Measurements from ENCODE around the gene CSNK1D. TPM values are rescaled to one million over a fixed set of nuclear protein-coding genes. Genes with fewer than 3 reads are reported as not detected.
"Not testable (repeated sequence)": the region's sequence is repeated elsewhere in the genome, so short reads cannot be mapped to it uniquely, and the experiment has no call there.

Gene CSNK1D
- polyA plus RNA-seq, 3 donors from 2014 or later: 48.9 to 130 (median 55.9) TPM

DNA sequence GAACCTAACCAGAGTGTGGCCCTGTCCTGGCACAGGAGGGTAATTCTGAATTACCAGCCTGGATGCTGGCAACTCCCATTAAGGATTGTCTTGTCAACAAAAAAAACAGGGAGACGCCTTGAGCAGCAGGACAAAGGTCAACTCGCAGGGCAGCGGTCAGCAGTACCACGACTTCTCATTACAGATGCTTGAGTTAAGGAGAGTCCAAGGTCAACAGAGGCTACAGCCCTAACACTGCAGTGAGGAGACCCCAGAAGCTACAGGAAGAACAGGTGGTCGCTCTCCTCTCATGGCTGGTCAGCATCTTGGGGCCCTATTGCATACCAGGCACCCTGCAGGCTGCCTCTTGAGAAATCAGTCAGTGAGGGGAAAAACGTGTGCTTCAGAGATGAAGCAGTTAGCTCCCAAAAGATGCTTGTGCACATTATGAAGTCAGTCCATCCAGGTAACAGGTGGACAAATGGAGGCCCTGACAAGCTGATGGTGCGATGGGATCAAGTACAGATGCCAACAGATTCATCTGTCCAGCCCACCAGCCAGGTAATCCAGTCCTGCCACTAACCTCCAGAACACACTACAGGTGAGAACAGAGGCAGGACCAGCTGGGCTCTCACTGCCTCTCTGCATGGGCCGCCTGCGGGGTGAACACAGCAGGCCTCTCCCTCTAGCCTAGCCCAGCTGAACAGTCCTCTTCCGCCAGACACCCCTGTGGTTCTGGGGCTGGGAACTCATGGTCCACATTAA, 4.2 kb downstream of the CSNK1D start:
- H3K27me3 Mint-ChIP-seq (ENCODE audit: low read depth in 3 of 3): peaks cover 22 to 39% (median 23%) of the 10 kb centered on the region in 3 donors
- peaks cover 76 to 79% of the 10 kb centered on the region in 2 donors for H3K4me1 Mint-ChIP-seq
- no peak for DNase-seq
- no peaks in the 10 kb centered on the region for H3K9me3 Mint-ChIP-seq
- H3K4me3 Mint-ChIP-seq: peak overlapping the region; percentile 51 to 95 (median 93)
- peaks cover 5 to 32% (median 16%) of the 10 kb centered on the region in 3 donors for H3K36me3 Mint-ChIP-seq
- peak overlapping the region; percentile 91 to 100 (median 96) for H3K27ac Mint-ChIP-seq

DNA sequence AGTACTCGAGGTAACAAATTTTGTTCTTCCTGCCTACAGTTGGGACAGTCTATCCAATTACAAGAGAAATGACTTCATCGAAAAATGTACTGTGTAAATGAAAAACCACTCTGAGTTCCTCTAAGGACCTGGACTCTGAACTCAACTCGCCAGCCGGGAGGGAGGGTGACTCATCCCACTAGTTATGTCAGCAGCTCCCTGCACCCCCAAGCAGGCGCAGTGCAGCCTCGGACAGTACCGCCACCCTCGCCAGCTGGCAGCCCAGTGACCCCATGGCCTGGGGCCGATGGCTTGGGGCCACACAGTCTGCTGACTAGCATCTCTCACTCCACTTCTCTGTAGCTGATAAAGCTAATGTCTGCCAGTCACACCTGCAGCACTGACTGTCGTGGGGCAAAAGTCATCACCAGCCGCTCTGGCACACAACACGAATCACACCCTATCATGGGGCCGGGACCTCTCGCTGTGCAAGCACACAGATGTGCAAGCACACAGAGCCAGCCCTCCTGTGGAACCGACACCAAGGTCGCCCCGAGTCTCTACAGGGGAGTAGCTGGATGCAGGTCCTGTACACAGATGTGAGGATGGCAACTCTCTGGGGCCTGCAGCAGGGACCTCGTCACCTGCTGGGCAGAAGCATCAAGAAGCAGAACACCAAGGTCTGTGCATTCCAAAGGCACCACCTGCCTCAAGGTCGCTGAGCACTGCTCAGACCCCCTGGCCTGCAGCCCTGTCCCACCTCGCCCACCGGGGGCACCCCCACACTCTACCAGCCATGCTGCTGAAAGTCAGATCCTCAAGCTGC, 5.7 kb downstream of the CSNK1D start:
- H3K4me1 Mint-ChIP-seq: peaks cover 78 to 84% of the 10 kb centered on the region in 2 donors
- DNase-seq: peak; percentile 41 to 45 (median 44)
- peak overlapping the region; percentile 88 to 100 (median 93) for H3K27ac Mint-ChIP-seq
- H3K36me3 Mint-ChIP-seq: peaks cover 5 to 36% (median 18%) of the 10 kb centered on the region in 3 donors
- H3K4me3 Mint-ChIP-seq: peak overlapping the region; percentile 53 to 93 (median 63)
- no peaks in the 10 kb centered on the region for H3K9me3 Mint-ChIP-seq
- H3K27me3 Mint-ChIP-seq (ENCODE audit: low read depth in 3 of 3): peaks cover 23 to 40% (median 24%) of the 10 kb centered on the region in 3 donors

GRCh38 chr17:82266142-82266541, 7.4 kb downstream of the CSNK1D start:
- H3K9me3 Mint-ChIP-seq: no peaks in the 10 kb centered on the region
- H3K36me3 Mint-ChIP-seq: peaks cover 1 to 38% (median 25%) of the 10 kb centered on the region in 3 donors
- DNase-seq: no peak
- H3K27me3 Mint-ChIP-seq (ENCODE audit: low read depth in 3 of 3): peaks cover 16 to 32% (median 26%) of the 10 kb centered on the region in 3 donors
- peaks cover 72 to 84% of the 10 kb centered on the region in 2 donors for H3K4me1 Mint-ChIP-seq
- H3K4me3 Mint-ChIP-seq: peak overlapping the region in 3 of 5 donors; percentile 4 to 49 (median 44)
- H3K27ac Mint-ChIP-seq: peak overlapping the region; percentile 64 to 96 (median 84)

DNA sequence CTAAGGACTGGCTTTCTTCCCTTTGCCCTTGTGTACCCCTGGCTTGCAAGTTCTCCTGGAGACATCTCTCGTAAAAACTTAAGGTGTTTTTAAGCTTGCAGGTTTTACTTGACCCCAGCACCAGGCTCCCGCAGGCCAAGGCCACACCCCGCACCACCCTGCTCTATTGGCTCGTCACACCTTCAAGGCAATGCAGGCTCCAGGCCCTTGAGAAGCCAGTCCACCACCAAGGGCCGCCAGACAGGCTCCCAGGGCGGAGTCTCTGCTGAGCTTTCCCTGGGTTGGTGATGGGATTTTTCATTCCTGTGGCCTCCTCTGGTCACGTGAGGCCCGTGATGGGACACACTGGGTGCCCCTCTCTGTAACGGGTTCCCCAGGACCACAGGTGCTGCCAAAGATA, 9.9 kb downstream of the CSNK1D start:
- no peak for DNase-seq
- peaks cover 0 to 1% (median 0%) of the 10 kb centered on the region in 6 donors for H3K9me3 Mint-ChIP-seq
- H3K27me3 Mint-ChIP-seq (ENCODE audit: low read depth in 3 of 3): peaks cover 9 to 37% (median 20%) of the 10 kb centered on the region in 3 donors
- no peak overlapping the region for H3K4me3 Mint-ChIP-seq
- H3K36me3 Mint-ChIP-seq: peaks cover 10 to 44% (median 41%) of the 10 kb centered on the region in 3 donors
- peak overlapping the region in 2 of 6 donors; percentile 62 to 99 for H3K27ac Mint-ChIP-seq
- peaks cover 62 to 77% of the 10 kb centered on the region in 2 donors for H3K4me1 Mint-ChIP-seq

DNA sequence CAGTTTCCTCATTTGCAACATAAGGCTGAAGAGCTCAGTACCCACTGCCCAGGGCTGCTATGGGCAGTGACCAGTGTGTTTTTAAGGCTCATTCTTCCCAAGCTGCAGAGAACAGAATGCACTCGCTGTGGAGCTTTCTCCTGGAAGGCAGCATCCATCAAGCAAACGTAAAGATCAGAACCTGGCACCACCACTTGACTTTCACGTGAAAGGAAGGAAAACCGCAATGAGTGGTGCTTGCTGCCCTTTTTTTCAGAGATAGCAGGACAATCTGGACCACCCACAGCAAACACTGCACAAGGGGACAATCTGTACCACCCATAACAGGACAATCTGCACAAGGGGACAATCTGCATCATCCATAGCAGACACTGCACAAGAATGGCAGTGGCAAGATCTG, 11.2 kb downstream of the CSNK1D start:
- Mint-ChIP-seq H3K36me3 (peaks cover 17 to 52% (median 44%) of the 10 kb centered on the region in 3 donors), H3K9me3 (peaks cover 0 to 1% (median 0%) of the 10 kb centered on the region in 6 donors), H3K4me1 (peaks cover 59 to 75% of the 10 kb centered on the region in 2 donors), H3K4me3 (peak overlapping the region in 1 of 5 donors; percentile 10), H3K27me3 (ENCODE audit: low read depth in 3 of 3) (peaks cover 7 to 35% (median 22%) of the 10 kb centered on the region in 3 donors), H3K27ac (peak overlapping the region; percentile 60 to 99 (median 76))
- DNase-seq: no peak

DNA sequence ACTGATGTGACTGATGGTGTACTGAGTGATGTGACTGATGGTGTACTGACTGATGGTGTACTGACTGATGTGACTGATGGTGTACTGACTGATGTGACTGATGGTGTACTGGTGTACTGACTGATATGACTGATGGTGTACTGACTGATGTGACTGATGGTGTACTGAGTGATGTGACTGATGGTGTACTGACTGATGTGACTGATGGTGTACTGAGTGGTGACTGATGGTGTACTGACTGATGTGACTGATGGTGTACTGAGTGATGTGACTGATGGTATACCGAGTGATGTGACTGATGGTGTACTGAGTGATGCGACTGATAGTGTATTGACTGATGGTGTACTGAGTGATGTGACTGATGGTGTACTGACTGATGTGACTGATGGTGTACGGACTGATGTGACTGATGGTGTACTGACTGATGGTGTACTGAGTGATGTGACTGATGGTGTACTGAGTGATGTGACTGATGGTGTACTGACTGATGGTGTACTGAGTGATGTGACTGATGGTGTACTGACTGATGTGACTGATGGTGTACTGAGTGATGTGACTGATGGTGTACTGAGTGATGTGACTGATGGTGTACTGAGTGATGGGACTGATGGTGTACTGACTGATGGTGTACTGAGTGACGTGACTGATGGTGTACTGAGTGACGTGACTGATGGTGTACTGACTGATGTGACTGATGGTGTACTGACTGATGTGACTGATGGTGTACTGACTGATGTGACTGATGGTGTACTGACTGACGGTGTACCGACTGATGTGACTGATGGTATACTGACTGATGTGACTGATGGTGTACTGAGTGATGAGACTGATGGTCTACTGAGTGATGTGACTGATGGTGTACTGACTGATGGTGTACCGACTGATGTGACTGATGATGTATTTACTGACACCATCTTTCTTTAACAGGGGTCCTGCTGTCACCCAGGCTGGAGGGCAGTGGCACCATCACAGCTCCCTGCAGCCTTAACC, 13.2 kb downstream of the CSNK1D start:
- H3K36me3 Mint-ChIP-seq: peaks cover 21 to 60% (median 48%) of the 10 kb centered on the region in 3 donors
- not testable (repeated sequence) for H3K4me3 Mint-ChIP-seq, H3K9me3 Mint-ChIP-seq, DNase-seq
- H3K27me3 Mint-ChIP-seq (ENCODE audit: low read depth in 3 of 3): peaks cover 9 to 33% (median 30%) of the 10 kb centered on the region in 3 donors
- peak overlapping the region; percentile 50 to 99 (median 90) for H3K27ac Mint-ChIP-seq
- peaks cover 60 to 75% of the 10 kb centered on the region in 2 donors for H3K4me1 Mint-ChIP-seq

GRCh38 chr17:82258555-82258954, 14.9 kb downstream of the CSNK1D start:
- peaks cover 21 to 54% (median 43%) of the 10 kb centered on the region in 3 donors for H3K36me3 Mint-ChIP-seq
- peak overlapping the region; percentile 50 to 99 (median 90) for H3K27ac Mint-ChIP-seq
- peaks cover 54 to 67% of the 10 kb centered on the region in 2 donors for H3K4me1 Mint-ChIP-seq
- peaks cover 0 to 1% (median 0%) of the 10 kb centered on the region in 6 donors for H3K9me3 Mint-ChIP-seq
- H3K27me3 Mint-ChIP-seq (ENCODE audit: low read depth in 3 of 3): peaks cover 9 to 33% (median 29%) of the 10 kb centered on the region in 3 donors
- DNase-seq: no peak
- no peak overlapping the region for H3K4me3 Mint-ChIP-seq

GRCh38 chr17:82257473-82257872, 16.0 kb downstream of the CSNK1D start:
- peaks cover 51 to 65% of the 10 kb centered on the region in 2 donors for H3K4me1 Mint-ChIP-seq
- peaks cover 11 to 38% (median 31%) of the 10 kb centered on the region in 3 donors for H3K27me3 Mint-ChIP-seq (ENCODE audit: low read depth in 3 of 3)
- H3K9me3 Mint-ChIP-seq: peaks cover 0 to 1% (median 0%) of the 10 kb centered on the region in 6 donors
- H3K4me3 Mint-ChIP-seq: peak overlapping the region; percentile 65 to 77 (median 68)
- H3K27ac Mint-ChIP-seq: peak overlapping the region; percentile 98 to 100 (median 100)
- peaks cover 25 to 60% (median 49%) of the 10 kb centered on the region in 3 donors for H3K36me3 Mint-ChIP-seq
- DNase-seq: peak; percentile 88 to 90 (median 89)

DNA sequence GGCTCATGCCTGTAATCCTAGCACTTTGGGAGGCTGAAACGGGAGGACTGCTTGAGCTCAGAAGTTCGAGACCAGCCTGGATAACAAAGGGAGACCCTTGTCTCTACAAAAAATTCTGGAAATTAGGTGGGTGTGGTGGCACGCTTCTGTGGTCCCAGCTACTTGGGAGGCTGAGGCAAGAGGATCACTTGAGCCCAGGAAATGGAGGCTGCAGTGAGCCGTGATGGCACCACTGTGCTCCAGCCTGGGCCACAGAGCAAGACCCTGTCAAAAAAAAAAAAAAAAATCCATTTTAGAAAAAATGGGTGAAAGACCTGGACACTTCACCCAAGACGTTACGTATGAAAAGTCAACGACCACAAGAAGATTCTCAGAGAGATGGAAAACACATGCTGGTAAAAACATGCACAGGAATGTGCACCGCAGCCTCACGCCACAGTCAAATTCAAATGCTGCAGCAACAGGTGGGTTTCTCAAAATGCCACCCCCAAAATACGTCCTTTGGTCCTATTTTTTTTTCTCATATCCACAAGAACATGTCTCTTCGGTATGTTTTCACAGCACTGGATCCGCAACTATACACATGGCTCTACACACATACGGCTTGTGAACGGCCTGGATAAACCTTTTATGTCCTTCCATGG, 17.1 kb downstream of the CSNK1D start:
- H3K9me3 Mint-ChIP-seq: peaks cover 0 to 1% (median 0%) of the 10 kb centered on the region in 6 donors
- peaks cover 25 to 57% (median 46%) of the 10 kb centered on the region in 3 donors for H3K36me3 Mint-ChIP-seq
- H3K27ac Mint-ChIP-seq: peak overlapping the region; percentile 92 to 100 (median 100)
- H3K4me3 Mint-ChIP-seq: peak overlapping the region in 4 of 5 donors; percentile 13 to 50 (median 38)
- H3K4me1 Mint-ChIP-seq: peaks cover 45 to 57% of the 10 kb centered on the region in 2 donors
- no peak for DNase-seq
- peaks cover 16 to 41% (median 33%) of the 10 kb centered on the region in 3 donors for H3K27me3 Mint-ChIP-seq (ENCODE audit: low read depth in 3 of 3)

DNA sequence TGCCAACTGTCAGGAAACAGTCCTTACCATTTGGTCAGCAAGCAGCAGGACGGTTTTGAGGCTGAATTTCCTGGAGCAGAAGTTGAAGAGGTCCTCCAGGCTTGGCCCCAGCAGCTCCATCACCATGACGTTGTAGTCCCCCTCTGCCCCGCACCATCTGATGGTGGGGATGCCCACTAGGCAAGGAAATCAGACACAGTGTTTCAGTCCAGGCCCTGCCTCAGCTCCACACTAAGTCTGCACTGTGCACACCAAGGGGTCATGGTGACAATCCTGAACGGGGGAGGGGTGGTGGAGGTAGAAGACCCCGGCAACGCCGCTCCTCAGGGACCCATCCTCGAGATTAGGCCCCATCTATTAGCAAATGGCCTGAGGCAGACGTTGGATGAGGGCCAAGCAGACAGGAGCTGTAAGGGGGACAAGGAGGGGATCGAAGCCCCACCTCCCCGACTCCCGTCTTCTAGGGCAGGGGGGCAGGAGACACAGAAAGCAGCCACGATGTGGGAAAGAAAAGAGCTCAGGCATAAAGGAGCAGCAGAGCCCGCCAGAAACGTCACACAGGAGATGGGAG, 18.0 kb downstream of the CSNK1D start:
- Mint-ChIP-seq H3K9me3 (peaks cover 0 to under 1% (median 0%) of the 10 kb centered on the region in 6 donors), H3K4me1 (peaks cover 43 to 49% of the 10 kb centered on the region in 2 donors), H3K27me3 (ENCODE audit: low read depth in 3 of 3) (peaks cover 19 to 44% (median 33%) of the 10 kb centered on the region in 3 donors), H3K4me3 (peak overlapping the region in 4 of 5 donors; percentile 1 to 50 (median 26)), H3K27ac (peak overlapping the region; percentile 92 to 100 (median 100)), H3K36me3 (peaks cover 21 to 54% (median 42%) of the 10 kb centered on the region in 3 donors)
- no peak for DNase-seq

- H3K4me1 Mint-ChIP-seq: peaks cover 37 to 46% of the 10 kb centered on the region in 2 donors
- H3K27me3 Mint-ChIP-seq (ENCODE audit: low read depth in 3 of 3): peaks cover 19 to 51% (median 33%) of the 10 kb centered on the region in 3 donors
- H3K4me3 Mint-ChIP-seq: not testable (repeated sequence)
Observed at GRCh38 chr17:82254746-82255145, 18.8 kb downstream of the CSNK1D start.

DNA sequence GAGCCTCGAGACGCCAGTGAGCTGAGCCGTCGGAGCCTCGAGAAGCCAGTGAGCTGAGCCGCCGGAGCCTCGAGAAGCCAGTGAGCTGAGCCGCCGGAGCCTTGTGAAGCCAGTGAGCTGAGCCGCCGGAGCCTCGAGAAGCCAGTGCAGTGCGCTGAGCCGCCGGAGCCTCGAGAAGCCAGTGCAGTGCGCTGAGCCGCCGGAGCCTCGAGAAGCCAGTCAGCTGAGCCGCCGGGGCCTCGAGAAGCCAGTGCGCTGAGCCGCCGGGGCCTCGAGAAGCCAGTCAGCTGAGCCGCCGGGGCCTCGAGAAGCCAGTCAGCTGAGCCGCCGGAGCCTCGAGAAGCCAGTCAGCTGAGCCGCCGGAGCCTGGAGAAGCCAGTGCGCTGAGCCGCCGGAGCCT, 19.4 kb downstream of the CSNK1D start:
- peaks cover 19 to 56% (median 29%) of the 10 kb centered on the region in 3 donors for H3K27me3 Mint-ChIP-seq (ENCODE audit: low read depth in 3 of 3)
- peaks cover 37 to 42% of the 10 kb centered on the region in 2 donors for H3K4me1 Mint-ChIP-seq
- not testable (repeated sequence) for H3K27ac Mint-ChIP-seq, H3K4me3 Mint-ChIP-seq, DNase-seq, H3K9me3 Mint-ChIP-seq
- H3K36me3 Mint-ChIP-seq: peaks cover 20 to 45% (median 33%) of the 10 kb centered on the region in 3 donors

More at GRCh38 chr17:82254746-82255145, 18.8 kb downstream of the CSNK1D start:
- H3K36me3 Mint-ChIP-seq: peaks cover 20 to 49% (median 36%) of the 10 kb centered on the region in 3 donors
- DNase-seq, H3K9me3 Mint-ChIP-seq, H3K27ac Mint-ChIP-seq: not testable (repeated sequence)

Measured in immature natural killer cell (primary cell).